Ovary (tissue), 3 donors: ENCODE measurements around the gene HABP4.

ENCODE experiments used
- CTCF ChIP-seq, 3 donors: fragments of 450-650 bp in 2 of 3; fragments of 200-600 bp in 1 of 3; IDR thresholded peaks; one replicate each; pipeline versions ENCODE4 v1.5.1 to v1.8.0; 2016 to 2022; ENCODE audit warnings: antibody characterized with exemption in 3 of 3, mild to moderate bottlenecking in 1 of 3
- POLR2A ChIP-seq: fragments of 450-650 bp; IDR thresholded peaks from one replicate; pipeline ENCODE4 v1.6.1; 2017; ENCODE audit warnings: antibody characterized with exemption, mild to moderate bottlenecking, moderate library complexity
- donor health status: DM: no; HTN: no; CAD: no.

GRCh38 chr9:96522366-96522765, 72.4 kb downstream of the HABP4 start:
- TF ChIP-seq POLR2A (no peak), CTCF (IDR thresholded peaks at IDR 0.05) (no peak)
